ENCODE data around the gene MOCS1. TPM values are rescaled to one million over a fixed set of nuclear protein-coding genes. Genes with fewer than 3 reads are reported as not detected.
"Not testable (repeated sequence)": the region's sequence is repeated elsewhere in the genome, so short reads cannot be mapped to it uniquely, and the experiment has no call there.

Gene MOCS1
- total RNA-seq, 1 donor from 2014 or later = 29.3 TPM

DNA sequence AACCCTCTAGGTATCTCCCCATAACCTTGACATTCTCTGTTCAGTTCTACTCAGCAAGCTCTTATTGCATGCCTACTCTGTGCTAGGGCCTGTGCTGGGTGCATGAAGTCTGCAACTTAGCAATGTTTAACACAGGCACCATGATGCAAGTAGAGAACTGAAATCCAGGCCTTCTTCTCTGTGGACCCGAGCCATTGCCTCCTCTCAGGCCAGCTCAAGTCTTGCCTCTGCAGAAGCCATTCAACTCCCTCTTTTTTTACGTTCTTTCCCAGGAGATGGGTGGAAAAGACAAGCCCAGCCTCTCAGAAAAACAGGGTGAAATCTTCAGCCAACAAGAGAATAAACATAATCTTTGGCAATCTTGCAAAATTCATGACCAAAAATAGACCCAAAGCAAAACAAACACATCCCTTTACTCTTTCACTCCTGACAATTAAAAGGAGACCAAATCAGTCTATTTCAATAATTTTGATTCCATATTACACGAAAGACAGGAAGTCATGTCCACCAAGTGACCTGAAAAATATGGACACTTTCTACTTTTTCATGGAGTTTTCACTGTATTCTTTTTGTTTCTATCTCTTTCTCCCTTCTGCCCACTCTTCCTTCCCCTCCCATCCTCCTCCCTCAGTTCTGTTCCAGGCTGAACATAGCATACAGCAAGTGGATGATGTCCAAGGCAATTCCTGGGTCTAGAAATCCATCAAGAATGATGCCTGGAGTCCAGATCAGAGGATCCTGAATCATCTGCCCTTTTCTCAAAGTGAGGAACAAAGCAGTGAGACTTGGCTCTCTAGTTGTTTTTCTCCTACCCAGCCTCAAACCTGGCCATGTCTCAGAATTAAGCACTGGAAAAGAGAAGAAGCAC lies 45.4 kb upstream of the MOCS1 start:
- H3K4me3 ChIP-seq = no peak overlapping the region
- ATAC-seq (no peak), DNase-seq (no peak)
- H3K9me3 ChIP-seq = no peaks in the 10 kb centered on the region
- no peaks in the 10 kb centered on the region for H3K36me3 ChIP-seq
- TF ChIP-seq, protein P1, sequence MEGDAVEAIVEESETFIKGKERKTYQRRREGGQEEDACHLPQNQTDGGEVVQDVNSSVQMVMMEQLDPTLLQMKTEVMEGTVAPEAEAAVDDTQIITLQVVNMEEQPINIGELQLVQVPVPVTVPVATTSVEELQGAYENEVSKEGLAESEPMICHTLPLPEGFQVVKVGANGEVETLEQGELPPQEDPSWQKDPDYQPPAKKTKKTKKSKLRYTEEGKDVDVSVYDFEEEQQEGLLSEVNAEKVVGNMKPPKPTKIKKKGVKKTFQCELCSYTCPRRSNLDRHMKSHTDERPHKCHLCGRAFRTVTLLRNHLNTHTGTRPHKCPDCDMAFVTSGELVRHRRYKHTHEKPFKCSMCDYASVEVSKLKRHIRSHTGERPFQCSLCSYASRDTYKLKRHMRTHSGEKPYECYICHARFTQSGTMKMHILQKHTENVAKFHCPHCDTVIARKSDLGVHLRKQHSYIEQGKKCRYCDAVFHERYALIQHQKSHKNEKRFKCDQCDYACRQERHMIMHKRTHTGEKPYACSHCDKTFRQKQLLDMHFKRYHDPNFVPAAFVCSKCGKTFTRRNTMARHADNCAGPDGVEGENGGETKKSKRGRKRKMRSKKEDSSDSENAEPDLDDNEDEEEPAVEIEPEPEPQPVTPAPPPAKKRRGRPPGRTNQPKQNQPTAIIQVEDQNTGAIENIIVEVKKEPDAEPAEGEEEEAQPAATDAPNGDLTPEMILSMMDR (IDR thresholded peaks at IDR 0.05) = no peak
- intact Hi-C loops (cut with DNase I) = no loop called here
- no peak overlapping the region for H3K27ac ChIP-seq
- no peaks in the 10 kb centered on the region for H3K27me3 ChIP-seq
- peaks cover 6% of the 10 kb centered on the region for H3K4me1 ChIP-seq

DNA sequence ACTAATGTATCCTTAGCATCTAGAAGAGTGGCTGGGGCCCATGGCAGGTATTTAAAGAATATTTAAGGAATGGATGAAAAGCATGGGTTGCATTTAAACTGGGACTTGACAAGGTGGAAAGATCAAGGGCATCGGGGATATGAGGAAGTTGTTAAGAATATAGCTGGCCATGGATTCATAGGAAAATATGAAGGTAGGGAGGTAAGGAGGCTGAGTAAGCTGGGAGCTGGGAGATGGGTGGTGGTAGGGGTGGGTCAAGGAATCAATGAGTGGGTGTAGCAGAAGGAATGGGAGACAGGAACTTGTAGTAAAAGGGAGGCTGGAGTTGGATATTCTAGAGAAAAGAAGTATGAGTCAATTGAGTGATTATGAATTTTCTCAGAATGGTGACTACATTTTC lies 44.0 kb upstream of the MOCS1 start:
- Histone ChIP-seq H3K27ac (no peak overlapping the region), H3K36me3 (no peaks in the 10 kb centered on the region), H3K4me3 (no peak overlapping the region), H3K27me3 (no peaks in the 10 kb centered on the region), H3K4me1 (peaks cover 6% of the 10 kb centered on the region), H3K9me3 (no peaks in the 10 kb centered on the region)
- DNase-seq (no peak), ATAC-seq (no peak)
- intact Hi-C loops (cut with DNase I) = no loop called here
- TF ChIP-seq, protein P1 (IDR thresholded peaks at IDR 0.05) = no peak

- Histone ChIP-seq H3K4me1 (no peaks in the 10 kb centered on the region), H3K27me3 (no peaks in the 10 kb centered on the region), H3K4me3 (no peak overlapping the region), H3K9me3 (no peaks in the 10 kb centered on the region), H3K27ac (no peak overlapping the region), H3K36me3 (no peaks in the 10 kb centered on the region)
- TF ChIP-seq, protein P1 (IDR thresholded peaks at IDR 0.05) = no peak
- DNase-seq (no peak), ATAC-seq (no peak)
- intact Hi-C loops (cut with DNase I) = no loop called here
These were observed 39.4 kb upstream of the MOCS1 start for GRCh38 chr6:39973661-39974060.

DNA sequence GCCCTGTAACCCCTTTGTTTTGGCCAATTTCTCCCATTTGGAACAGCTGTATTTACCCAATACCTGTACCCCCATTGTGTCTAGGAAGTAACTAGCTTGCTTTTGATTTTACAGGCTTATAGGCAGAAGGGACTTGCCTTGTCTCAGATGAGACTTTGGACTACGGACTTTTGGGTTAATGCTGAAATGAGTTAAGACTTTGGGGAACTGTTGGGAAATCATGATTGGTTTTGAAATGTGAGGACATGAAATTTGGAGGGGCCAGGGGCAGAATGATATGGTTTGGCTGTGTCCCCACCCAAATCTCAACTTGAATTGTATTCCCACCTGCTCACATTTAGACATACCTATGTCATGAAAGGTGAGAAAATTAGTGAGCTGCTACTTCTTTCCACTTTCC lies 38.5 kb upstream of the MOCS1 start:
- H3K27me3 ChIP-seq; H3K4me1 ChIP-seq; ATAC-seq; H3K36me3 ChIP-seq; intact Hi-C loops (cut with DNase I); DNase-seq; H3K27ac ChIP-seq; H3K4me3 ChIP-seq; H3K9me3 ChIP-seq: not testable (repeated sequence)

- H3K4me1 ChIP-seq; H3K36me3 ChIP-seq; intact Hi-C loops (cut with DNase I): not testable (repeated sequence)
These were observed 36.9 kb upstream of the MOCS1 start for GRCh38 chr6:39971131-39971530.

DNA sequence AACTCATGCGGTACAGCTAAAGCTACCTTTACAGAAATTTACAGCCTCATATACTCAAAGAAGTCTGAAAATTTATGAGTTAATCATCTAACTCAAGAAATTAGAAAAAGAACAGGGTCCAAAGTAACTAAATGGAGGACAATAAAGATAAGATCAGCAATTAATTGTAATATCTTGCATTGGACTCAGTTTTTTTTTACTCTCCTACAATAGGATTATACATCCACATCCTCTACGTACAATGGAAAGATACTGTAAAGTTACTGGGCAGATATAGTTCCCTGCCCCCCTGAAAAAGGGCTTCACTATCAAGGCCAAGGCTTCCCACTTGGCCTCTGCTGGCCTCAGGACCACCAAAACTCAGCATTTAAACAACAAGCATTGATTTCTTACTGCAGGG lies 31.5 kb upstream of the MOCS1 start:
- H3K9me3 ChIP-seq = no peaks in the 10 kb centered on the region
- TF ChIP-seq, protein P1 (IDR thresholded peaks at IDR 0.05) = no peak
- no peak overlapping the region for H3K4me3 ChIP-seq
- H3K36me3 ChIP-seq = no peaks in the 10 kb centered on the region
- no peaks in the 10 kb centered on the region for H3K4me1 ChIP-seq
- H3K27me3 ChIP-seq = no peaks in the 10 kb centered on the region
- DNase-seq = no peak
- no peak for ATAC-seq
- no peak overlapping the region for H3K27ac ChIP-seq
- intact Hi-C loops (cut with DNase I) = no loop called here

More at GRCh38 chr6:39971131-39971530, 36.9 kb upstream of the MOCS1 start:
- not testable (repeated sequence) for H3K9me3 ChIP-seq, H3K4me3 ChIP-seq, ATAC-seq, DNase-seq, H3K27me3 ChIP-seq, H3K27ac ChIP-seq
